Stimulated activated CD8-positive, alpha-beta memory T cell treated with anti-CD3 and anti-CD28 coated beads, Interleukin-15, amount 100 ng/mL, for 1 hour (primary cell): Measurements from ENCODE around the gene PROM2.
"Not testable (repeated sequence)": the region's sequence is repeated elsewhere in the genome, so short reads cannot be mapped to it uniquely, and the experiment has no call there.

Source experiments
- DNase-seq: peaks from one replicate; pipeline ENCODE4 v3.0.0-alpha.2; 2020; ENCODE audit warnings: low read depth

PROM2 gene, protein sequence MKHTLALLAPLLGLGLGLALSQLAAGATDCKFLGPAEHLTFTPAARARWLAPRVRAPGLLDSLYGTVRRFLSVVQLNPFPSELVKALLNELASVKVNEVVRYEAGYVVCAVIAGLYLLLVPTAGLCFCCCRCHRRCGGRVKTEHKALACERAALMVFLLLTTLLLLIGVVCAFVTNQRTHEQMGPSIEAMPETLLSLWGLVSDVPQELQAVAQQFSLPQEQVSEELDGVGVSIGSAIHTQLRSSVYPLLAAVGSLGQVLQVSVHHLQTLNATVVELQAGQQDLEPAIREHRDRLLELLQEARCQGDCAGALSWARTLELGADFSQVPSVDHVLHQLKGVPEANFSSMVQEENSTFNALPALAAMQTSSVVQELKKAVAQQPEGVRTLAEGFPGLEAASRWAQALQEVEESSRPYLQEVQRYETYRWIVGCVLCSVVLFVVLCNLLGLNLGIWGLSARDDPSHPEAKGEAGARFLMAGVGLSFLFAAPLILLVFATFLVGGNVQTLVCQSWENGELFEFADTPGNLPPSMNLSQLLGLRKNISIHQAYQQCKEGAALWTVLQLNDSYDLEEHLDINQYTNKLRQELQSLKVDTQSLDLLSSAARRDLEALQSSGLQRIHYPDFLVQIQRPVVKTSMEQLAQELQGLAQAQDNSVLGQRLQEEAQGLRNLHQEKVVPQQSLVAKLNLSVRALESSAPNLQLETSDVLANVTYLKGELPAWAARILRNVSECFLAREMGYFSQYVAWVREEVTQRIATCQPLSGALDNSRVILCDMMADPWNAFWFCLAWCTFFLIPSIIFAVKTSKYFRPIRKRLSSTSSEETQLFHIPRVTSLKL

DNA sequence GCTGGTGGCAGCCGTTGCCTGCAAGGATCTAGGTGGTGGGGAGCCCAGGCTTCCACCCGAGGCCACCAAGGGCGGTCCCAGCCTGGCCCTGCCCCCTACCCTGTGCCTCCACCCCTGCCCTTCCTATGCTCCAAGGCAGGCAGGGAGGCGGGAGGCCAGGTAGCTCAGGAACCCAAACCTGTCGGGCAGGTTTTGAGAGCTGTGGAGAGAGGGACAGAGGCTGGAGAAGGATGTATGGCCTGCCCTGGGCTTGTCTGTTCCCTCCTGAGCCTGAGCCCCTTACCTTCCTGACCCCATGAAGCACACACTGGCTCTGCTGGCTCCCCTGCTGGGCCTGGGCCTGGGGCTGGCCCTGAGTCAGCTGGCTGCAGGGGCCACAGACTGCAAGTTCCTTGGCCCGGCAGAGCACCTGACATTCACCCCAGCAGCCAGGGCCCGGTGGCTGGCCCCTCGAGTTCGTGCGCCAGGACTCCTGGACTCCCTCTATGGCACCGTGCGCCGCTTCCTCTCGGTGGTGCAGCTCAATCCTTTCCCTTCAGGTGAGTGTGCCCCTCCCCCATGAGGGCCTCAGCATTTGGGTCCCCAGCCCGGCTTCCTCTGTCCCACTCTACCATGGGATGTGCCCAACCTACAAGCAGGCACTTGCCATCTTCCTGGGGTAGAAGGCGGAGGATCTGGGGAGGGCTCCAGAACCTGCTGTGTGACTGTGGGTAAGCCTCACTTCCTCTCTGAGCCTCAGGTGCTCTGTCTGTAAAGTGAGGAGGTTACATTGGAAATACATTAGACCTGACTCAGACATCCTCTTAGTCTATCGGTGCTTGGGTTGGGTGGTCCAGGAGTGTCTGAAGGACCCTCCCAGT, at the start of gene PROM2:
Gene PROM2, plus strand, starts transcription at position 159 of the 860 bp plus-strand sequence. Its CDS starts 137 bp downstream, at position 296.
- DNase-seq = no peak

DNA sequence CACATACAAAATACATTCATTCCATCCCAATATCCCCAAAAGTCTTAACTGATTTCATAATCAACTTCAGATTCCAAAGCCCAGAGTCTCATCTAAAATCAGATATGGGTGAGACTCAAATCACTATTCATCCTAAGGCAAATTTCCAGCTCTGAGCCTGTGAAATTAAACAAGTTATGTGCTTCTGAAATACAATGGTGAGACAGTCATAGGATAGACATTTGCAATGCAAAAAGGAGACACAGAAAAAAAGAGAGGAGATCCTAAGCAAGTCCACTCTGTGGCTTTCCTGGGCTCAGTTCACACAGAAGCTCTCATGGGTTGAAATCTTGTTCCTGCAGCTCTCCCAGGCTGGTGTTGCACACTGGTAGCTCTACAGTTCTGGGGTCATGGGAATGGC, 48.6 kb upstream of the PROM2 start:
- DNase-seq = no peak

DNA sequence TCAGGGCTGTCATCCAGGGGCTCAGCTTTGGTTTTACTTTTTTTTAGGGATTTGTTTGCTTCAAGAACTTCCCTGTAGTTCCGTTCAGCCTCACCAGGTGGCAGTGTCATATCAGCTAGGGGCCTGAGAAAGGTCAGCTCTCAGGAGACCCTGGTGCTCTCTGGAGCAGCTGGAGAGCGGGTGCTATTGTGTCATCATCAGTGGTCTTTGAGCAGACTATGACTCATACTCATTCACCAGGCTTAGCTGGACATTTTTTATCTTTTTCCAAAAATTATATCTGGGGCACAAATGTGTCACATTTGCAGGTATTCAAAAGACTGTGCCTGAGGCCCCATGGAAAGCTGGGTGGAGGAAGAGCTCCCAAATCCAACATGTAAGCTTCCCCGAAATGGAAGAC, 42.5 kb upstream of the PROM2 start:
- DNase-seq = no peak

DNA sequence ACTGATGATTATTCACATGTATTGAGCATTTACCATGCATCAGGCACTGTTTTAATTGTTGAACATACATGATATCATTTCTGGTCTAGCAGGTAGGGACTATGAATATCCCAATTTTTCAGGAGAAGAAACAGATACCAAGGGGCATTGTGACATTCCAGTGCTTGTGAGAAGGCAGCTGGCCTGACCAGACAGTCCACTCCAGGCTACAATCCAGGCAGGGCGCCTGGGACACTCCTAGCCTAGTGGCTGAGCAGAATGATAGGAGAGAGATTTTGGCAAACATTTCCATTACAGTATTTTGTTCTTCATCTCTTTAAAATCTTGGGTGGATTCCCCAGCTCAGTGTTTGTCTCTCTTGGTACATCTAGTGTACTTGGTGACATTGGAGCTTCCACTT, 42.0 kb upstream of the PROM2 start:
- DNase-seq = no peak

DNA sequence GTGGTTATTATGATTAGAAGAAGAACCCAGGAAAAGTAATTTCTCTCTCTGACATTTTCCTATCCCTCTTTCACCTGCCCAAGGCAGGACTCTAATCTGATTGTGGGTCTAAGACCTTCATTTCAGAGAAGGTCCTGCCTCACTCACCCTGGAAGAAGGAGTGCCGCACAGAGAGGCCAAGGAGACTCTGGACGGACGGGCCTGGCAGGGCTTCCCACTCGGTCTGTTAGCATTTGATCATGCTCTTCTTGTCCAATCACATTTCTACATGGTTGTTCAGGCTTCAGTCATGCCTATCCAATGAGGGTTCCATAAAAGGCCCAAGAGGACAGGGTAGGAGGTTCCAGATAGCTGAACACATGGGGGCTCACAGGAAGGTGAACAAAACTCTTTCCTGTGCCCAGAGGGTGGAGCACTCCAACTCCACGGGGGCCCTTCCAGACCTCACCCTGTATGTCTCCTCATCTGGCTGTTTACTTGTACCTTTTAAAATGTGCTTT, 39.9 kb upstream of the PROM2 start:
- no peak for DNase-seq

DNA sequence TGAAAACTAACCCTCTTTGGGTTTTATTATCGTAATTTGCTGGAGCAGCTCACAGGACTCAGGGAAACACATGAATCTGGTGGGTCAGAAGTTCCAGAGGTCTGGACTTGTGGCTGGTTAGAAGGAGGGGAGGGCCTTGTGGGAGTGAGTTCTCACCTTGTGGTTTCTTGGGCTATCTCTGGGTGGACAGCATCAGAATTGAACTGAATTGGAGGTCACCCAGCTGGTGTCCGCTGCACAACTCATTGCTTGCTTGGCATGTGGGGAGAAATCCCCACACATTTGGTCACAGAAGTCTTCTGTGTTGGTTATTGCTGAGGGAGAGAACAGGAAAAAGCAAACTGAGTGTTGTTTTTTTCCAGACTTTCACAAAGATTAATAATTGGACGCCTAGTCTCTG, 39.4 kb upstream of the PROM2 start:
- no peak for DNase-seq

DNA sequence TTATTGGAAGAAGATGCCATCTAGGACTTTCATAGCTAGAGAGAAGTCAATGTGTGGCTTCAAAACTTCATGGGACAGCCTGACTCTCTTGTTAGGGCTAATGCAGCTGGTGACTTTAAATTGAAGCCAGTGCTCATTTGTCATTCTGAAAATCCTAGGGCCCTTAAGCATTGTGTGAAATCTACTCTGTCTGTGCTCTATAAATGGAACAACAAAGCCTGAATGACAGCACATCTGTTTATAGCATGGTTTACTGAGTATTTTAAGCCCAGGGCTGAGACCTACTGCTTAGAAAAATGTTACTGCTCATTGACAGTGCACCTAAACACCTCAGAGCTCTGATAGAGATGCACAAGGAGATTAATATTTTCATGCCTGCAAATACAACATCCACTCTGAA, 36.1 kb upstream of the PROM2 start:
- DNase-seq = no peak

DNA sequence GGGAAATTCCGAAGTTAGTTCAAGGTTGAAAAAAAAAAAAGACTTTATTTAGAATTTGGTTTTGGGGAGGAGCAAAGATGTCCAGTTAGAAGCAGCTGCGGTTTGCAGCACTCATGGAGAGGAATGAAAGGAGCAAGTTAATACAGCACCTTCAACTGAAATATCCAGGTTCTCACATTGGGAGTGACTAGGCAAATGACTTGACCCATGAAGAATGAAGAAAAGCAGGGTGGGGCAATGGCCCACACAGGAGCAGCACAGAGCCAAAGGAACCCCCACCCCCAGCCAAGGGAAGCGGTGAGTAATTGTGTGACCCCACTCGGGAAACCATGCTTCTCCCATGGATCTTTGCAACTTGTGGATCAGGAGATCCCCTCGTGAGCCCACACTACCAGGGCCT, 34.2 kb upstream of the PROM2 start:
- DNase-seq = no peak

DNA sequence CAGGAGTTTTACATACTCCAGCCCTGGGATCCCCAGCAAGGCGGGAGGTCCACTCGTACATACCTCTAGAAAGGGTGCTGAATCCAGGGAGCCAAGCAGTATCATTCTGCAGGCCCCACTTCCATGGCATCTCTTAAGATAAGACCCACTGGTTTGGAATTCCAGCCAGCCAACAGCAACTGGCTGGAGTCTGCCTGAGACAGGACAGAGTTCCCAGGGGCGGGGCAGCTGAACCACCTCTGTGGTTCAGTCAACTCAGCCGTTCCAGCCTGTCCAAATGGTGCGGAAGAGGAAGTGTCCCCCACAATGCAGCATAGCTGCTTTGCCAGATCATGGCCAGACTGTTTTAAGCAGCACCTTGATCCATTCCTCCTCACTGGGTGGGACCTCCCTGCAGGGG, 33.7 kb upstream of the PROM2 start:
- DNase-seq = no peak

DNA sequence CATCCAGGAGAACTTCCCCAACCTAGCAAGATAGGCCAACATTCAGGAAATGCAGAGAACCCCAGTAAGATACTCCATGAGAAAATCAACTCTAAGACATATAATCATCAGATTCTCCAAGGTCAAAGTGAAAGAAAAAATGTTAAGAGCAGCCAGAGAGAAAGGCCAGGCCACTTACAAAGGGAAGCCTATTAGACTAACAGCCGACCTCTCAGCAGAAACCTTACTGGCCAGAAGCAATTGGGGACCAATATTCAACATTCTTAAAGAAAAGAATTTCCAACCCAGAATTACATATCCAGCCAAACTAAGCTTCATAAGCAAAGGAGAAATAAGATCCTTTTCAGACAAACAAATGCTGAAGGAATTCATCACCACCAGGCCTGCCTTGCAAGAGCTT, 32.2 kb upstream of the PROM2 start:
- DNase-seq = not testable (repeated sequence)

DNA sequence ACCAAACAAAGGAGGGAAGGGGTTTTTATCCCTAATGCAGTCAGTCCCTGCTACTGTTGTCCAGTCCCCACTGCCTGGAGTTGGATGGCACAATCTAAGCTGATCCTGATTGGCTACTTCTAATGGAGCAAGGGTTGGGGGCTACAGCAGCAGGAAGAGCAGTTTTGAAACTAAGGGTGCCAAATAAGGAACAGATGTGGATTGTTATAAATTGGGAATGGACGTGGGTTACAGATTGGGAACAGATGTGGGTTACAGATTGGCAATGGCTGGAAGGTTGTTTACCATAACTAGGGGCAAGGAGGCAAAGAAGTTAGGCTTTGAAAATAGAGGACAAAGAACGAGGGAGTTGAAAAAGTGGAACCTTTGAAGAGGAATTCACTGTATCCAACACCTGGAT, 16.0 kb upstream of the PROM2 start:
- no peak for DNase-seq

DNA sequence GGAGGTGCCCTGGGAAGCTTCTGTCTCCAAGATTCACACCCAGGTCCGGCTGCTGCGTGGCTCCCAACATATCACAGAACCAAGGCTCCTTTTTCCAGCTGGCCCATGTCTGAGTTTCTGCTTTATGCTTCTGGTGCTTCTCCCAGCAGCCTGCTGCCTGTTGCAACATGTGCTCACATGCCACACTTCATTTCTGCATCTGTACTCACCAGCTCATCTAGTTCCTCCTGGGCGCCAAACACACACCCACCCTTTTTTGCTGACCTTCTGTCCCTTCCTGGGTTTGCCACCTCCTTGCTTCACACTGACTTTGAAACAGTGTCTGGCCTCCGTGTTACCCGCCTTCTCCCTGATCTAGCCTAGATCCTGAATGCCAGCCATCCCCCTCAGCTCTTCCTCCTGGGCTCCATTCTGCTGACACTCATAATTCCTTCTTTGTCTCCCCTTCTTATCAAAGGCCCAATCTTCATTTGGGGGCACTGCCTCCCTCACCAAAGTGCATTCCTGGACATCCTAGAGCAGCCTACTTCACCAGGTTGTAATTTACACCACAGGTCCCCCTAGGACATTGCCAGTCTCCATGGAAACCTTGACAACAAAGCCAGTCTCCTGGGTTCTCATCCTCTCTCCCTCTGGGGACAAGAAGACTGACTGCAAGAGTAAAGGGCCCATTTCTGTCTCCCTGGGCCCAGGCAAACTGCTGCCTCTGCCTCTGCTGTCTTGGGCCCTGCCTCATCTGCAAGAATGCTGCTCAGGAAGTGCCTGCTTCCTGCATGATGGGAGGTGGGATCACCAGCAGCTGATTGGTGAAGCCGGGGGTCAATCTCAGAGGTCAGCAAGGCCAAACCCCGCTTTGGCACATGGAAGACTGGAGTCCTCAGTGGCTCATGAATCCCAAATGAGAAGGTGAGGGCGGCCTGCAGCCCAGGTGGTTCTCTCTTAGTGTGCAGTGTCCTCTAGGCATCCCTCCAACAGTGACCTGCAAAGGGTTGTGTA, 13.9 kb upstream of the PROM2 start:
- DNase-seq = no peak

DNA sequence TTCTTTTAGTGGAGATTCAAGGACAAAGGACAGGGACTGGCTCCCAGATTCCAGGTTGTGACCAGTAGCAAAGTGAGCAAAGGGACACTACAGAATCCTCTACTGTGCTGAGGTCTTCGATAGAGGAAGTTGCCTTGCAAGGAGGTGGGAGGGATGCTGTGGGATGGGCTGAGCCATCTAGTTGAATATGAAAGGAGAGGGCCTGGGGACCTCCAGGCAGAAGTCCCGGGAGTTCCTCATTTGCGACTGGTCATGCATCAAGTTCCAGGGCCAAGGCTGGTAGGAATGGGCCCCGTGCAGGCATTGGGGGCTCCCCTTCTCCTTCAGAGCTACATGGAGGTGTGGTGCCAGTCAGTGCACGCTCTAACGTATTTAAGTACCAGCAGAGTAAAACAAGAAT, 12.6 kb upstream of the PROM2 start:
- no peak for DNase-seq

DNA sequence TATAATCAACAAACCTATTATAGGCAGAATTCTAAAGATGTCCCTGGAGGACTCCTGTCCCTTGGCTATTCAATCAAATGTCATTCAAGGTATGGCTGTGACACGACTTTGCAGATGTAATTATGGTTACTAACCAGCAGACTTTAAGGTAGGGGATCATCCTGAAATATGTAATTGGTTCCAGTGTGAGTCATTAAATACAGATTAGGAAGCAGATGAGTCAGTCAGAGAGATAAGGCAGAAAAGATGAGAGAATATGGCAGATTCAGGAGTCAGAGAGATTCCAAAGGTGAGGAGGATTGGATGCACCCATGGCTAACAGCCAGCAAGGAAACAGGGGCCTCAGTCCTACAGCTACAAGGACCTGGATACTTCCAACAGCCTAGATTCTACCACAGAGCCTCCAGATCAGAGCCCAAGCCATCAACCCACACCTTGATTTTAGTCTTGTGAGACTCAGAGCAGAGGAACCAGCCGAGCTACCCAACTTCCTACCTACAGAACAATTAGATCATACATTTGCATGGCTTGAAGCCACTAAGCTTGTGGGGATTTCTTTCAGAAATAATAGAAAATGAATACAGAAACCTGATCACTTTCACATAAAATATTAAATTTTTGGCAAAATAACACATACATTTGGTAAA, 11.2 kb upstream of the PROM2 start:
- DNase-seq = no peak

DNA sequence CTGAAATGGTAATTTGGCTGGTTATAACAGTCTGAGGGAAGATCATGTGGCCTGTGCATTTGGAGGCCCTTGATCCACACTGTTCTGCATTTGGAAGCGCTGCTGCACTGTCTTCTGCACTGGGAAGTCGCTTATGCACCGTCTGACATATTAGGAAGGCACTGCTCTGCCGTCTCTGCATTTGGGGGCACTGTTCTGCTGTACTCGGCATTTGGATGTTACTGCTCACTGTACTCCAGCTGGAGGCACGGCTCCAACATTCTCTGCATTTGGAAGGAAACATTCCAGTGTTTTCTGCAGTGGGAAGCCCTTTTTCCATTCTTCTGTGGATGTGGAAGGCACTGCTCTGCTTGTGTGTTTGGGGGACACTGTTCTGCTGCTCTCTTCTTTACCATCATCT, 9.6 kb upstream of the PROM2 start:
- DNase-seq = no peak

DNA sequence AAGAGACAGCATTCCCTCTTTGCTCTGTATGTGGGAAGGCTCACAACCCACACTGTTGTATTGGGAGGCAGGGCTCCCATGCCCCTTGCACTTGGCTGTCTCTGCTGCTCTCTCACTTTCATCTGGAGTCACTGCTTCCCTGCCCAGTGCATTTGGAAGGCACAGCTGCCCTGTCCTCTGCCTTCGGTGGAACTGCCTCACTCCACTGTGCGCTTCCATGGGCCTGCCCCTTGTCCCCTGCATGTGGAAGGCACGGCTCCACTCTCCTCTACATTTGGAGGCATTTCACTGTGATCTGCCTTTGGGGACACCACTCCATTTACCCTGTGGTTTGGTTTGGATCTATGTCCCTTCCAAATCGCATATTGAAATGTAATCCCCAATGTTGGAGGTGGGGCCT, 9.1 kb upstream of the PROM2 start:
- no peak for DNase-seq

DNA sequence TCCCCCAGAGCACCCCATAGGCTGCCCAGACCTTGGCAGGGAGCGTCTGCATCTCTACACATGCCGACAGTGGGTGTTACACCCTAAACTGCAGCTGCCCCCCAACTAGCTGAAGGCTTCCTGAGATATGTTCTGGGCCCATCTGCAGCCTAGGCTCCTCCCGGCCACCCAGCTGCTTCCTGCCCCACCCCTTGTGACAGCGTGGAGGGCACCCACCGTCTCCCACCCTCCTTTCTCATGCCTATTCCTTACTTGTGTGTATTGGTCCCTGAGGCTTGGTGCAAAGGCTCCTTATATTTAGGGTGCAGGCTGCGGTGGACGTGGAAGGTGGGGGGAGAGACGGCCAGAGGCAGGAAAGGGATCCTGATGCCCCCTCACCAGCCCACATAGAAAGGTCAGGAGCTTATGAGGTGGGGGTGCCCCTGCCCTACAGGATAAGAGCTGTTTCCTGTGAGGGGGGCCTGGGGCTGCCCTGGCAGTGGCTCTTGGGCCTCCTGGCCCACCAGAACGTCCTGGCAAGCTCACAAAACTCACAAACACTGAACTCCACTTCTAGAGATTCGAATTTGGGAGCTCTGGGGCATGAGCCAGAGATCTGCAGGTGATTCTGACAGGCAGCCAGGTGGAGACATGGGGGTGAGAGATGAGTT, 7.3 kb upstream of the PROM2 start:
- DNase-seq = no peak

DNA sequence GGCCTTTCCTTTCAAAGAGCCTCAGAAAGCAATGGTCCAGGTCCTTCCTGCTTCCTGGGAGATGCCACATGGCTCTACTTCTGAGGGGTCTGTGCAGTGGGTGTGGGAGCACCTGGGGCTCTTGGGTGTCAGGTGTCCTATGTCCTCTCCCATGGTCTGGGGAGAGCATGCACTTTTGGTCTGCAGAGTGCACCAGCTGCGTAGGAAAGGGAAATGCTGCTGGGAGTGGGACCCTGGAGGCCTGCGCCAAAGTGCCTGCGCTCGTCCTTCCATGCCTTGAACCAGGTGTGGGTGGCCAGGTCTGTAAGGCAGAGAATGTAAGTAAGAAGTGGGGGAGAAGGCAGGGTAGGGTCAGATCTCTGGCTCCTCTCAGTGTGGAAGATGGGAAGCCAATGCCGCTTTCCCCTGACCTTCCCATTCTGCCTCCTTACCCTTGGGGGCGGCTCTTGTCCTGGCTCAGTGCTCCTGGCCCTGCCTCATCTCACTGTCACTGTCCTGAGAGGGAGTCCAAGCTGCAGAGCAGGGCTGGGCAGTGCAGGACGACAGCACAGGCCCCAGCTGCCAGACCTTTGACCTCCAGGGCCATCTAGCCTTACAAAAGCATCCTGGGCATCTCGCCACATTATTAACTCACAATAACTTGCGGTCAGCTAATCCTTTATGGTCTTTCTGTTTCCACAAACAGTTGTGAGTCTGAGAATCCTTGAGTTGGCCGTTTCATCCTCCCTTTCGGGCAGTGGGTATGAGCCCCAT, 6.6 kb upstream of the PROM2 start:
- DNase-seq = no peak
